HG03097 (cell line): ENCODE data around the gene AKT1.

Experiments used
- ATAC-seq: cut with Tn5 transposase; IDR thresholded peaks from one replicate; pipeline ENCODE4 v1.9.1; 2021; ENCODE audit not compliant: unreplicated experiment, low FRiP score

AKT1 gene

GRCh38 chr14:104726600-104727451, 68.7 kb downstream of the AKT1 start:
- ATAC-seq: no peak

GRCh38 chr14:104725772-104726548, 69.6 kb downstream of the AKT1 start:
- ATAC-seq: no peak

GRCh38 chr14:104724981-104725771, 70.4 kb downstream of the AKT1 start:
- ATAC-seq: no peak

- no peak for ATAC-seq
Observed at GRCh38 chr14:104724407-104724980, 71.1 kb downstream of the AKT1 start.

- ATAC-seq: peak; percentile 43
Observed at GRCh38 chr14:104723651-104724406, 71.7 kb downstream of the AKT1 start, which contains the start of gene ADSS1. ADSS1 (plus strand) TSS chr14:104724229; CDS start chr14:104724271, 42 bp downstream.

- no peak for ATAC-seq
Observed at GRCh38 chr14:104722938-104723650, 72.5 kb downstream of the AKT1 start.

GRCh38 chr14:104721505-104722431, 73.8 kb downstream of the AKT1 start:
- no peak for ATAC-seq
